ENCODE results near the gene TADA2A. TPM values are rescaled to one million over a fixed set of nuclear protein-coding genes. Genes with fewer than 3 reads are reported as not detected.

Gene TADA2A
- total RNA-seq, 4 donors from 2014 or later, result 10.2 to 14.0 (median 11.7) TPM

DNA sequence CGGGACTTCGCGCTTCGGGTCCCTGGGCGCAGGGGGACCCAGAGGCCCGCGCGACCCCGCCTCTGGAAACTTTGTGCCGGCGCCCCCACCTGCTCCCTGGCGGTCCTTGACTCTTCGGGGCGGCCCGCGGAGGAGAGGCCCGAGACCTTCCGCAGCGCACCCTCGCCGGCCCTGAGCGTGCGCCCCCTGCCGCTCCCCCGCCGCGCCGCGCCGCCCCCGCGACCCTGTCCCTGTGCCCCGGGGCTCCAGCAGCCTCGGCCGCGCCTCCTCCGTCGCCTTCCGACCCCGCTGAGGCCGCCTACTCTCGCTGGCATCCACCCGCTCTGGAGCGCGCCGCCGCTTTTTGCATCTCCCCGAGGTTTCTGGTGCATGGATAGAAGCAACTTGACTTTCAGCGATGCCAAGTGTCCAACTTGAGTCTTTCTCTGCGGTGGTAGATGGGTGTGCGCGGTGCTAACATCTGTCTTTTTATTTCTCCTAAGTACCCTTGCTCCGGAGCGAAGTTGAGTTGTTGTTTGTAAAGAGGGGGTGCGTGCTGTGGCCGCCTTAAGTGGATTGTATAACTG is 83.4 kb downstream of the TADA2A start:
- TF ChIP-seq, protein P1, sequence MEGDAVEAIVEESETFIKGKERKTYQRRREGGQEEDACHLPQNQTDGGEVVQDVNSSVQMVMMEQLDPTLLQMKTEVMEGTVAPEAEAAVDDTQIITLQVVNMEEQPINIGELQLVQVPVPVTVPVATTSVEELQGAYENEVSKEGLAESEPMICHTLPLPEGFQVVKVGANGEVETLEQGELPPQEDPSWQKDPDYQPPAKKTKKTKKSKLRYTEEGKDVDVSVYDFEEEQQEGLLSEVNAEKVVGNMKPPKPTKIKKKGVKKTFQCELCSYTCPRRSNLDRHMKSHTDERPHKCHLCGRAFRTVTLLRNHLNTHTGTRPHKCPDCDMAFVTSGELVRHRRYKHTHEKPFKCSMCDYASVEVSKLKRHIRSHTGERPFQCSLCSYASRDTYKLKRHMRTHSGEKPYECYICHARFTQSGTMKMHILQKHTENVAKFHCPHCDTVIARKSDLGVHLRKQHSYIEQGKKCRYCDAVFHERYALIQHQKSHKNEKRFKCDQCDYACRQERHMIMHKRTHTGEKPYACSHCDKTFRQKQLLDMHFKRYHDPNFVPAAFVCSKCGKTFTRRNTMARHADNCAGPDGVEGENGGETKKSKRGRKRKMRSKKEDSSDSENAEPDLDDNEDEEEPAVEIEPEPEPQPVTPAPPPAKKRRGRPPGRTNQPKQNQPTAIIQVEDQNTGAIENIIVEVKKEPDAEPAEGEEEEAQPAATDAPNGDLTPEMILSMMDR (IDR thresholded peaks at IDR 0.05; ENCODE audit: low read depth), result no peak

DNA sequence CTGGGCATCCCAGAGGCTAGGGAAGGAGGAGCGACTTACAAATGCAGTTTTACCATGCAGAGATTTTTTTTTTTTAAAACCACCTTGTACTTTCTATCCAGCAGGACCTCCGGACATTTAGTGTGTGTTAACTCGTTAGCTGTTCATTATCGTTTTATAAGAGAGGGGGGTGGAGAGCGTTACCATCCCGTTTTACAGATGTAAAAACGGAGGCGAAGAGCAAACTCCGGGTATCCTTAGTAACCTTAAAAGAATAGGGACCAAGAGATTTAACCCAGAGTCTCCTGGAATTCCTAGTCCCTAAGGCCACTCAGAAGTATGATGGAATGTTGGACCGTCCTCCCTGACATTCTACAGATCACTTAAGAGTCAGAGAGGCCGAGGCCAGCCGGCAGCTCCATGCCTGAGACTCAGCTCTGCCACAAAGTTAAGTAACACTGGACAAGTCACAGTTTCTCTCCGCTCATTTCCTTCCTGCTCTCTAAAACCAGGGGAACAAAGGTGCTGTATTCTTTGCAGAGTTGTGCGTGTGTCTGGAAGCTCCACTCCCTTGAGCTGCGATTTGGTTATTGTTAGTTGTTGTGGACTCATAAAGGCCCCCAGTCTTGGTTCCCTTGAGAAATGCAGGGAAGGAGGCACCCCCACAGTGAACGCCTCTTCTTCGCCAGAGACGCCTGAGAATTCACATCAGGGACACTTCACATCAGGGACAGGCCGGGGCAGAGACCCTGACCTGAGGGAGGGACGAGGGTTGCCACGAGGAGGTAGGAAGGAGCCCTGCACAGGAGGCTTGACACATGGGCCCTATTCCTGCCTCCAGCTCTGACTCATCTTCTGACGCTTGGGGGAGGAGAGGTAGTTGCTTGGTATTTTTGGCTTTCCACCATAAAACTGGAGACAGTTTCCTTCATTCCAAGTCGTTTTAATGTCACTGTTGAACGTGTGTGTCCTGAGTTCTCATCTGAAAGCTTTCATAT is 84.2 kb downstream of the TADA2A start:
- TF ChIP-seq, protein P1 (IDR thresholded peaks at IDR 0.05; ENCODE audit: low read depth), result no peak

DNA sequence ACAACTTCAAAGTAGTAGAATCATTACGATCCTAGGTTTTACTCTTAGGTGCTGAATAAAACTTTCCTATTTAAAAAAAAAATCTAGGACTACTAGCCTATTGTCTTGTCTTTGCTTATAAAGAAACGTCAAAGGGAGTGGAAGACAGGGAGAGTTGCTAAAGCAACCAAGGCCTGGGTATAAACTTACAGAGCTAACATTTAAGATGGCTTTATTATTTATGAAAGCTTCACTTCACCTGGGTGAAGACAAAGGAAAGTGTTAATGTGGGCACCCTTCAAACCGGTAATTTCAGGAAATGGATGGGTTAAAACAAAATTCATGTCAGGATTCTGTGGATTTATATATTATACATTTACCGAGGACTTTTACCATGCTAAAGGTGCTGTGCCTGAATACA is 85.5 kb downstream of the TADA2A start:
- TF ChIP-seq, protein P1 (IDR thresholded peaks at IDR 0.05; ENCODE audit: low read depth), result no peak

DNA sequence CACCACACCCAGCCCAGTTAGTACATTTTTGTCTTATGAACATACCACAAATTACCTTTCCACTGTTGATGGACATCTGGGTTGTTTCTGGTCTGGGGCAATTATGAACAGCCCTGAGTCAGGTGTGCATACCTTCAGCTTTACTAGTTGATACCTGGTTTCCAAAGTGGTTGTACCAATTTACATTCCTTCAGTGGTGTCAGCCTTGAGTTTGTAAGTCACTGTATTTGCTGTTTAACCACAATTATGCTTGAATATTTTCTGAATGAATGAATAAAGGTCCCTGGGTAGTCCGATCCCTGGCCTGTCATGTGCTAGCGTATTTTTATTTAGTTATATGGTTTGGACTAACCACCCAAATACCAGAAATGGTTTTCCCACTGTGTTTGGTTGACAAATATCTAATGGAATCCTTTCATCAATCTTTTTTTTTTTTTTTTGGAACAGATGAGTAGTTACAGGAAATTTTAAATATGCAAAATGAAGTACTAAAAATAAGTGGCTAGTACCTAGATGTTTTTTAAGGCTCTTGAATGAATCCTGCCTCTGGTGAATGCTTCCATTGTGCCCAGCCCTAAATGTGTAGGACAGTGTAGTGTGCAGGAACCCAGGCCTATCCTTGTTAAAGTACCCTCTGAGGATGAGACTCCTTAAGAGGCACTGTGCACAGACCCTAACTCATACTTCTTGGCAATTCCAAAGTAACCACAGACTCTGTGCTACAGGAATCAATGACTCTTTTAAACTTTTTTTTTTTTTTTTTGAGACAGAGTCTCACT is 86.8 kb downstream of the TADA2A start:
- TF ChIP-seq, protein P1 (IDR thresholded peaks at IDR 0.05; ENCODE audit: low read depth), result no peak

DNA sequence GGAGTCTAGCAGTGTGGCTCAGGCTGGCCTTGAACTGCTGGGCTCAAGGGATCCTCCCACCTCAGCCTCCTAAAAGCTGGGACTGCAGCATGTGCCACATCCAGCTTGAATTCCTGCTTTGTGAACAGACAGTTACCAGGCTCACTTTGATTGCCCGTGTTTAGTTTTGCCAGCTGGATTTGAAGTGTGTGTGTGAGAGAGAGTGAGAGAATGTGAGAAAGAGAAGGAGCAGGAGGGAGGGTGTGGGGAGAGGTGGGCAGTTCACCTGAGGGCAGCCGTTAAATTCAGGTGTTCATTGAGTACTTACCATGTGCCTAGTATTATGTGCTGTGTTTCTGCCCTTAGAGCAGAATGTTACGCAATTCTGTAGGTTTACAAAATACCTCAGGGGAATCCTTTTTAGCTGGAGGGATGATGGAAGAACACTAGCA is 87.7 kb downstream of the TADA2A start:
- TF ChIP-seq, protein P1 (IDR thresholded peaks at IDR 0.05; ENCODE audit: low read depth), result no peak

DNA sequence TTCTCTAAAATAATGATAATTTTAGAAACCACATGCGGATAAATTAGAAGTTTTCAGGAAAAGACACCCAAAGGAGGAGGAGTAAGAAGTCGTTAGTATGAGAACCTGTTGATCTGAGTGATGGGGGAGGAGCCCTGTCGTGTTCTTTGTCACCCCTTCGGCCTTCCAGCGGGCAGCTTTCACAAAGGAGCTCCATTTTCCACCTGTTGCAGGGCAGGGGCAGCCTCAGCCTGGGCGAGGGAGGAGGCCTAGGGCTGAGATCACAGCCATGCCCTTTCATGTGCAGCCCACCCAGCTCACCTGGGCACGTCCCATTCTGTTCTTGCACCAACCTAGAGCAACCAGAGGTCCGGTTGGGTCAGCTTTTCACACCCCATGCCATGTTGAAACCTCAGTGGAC is 88.3 kb downstream of the TADA2A start:
- TF ChIP-seq, protein P1 (IDR thresholded peaks at IDR 0.05; ENCODE audit: low read depth), result no peak

DNA sequence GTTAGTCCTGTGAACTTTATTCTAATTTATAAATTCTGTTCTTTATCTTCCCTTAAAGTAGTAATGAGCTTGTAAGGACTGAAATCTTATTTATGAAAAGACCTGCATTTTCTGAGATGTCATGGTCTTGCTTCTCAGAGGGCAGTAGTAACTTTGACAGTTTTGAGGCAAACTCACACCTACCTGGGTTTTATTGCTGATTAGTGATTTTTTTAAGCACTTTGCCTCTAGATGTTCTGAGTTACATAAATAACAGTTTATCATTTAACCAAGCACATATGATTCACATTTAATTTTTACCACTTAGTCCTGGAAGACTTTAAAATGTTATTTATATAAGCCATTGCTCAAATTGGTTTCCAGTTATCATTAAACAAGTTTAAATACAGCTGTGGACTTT is 93.7 kb downstream of the TADA2A start:
- TF ChIP-seq, protein P1 (IDR thresholded peaks at IDR 0.05; ENCODE audit: low read depth), result no peak
